Gastroesophageal sphincter (tissue), 3 donors: ENCODE results near the gene CYTH1.

Experiments used
- CTCF ChIP-seq, 4 experiments: fragments of 200-600 bp in 2 of 4; fragments of 450-650 bp in 2 of 4; sonication (generic) in 1 of 4; IDR thresholded peaks; one replicate each; pipeline ENCODE4 v1.5.1; 2017 to 2019; ENCODE audit warnings: antibody characterized with exemption in 4 of 4, mild to moderate bottlenecking in 2 of 4, moderate library complexity in 2 of 4
- POLR2AphosphoS5 ChIP-seq: sonication (generic); formaldehyde crosslinking; IDR thresholded peaks from one replicate; pipeline ENCODE4 v1.6.1; 2017; ENCODE audit warnings: antibody characterized with exemption

DNA sequence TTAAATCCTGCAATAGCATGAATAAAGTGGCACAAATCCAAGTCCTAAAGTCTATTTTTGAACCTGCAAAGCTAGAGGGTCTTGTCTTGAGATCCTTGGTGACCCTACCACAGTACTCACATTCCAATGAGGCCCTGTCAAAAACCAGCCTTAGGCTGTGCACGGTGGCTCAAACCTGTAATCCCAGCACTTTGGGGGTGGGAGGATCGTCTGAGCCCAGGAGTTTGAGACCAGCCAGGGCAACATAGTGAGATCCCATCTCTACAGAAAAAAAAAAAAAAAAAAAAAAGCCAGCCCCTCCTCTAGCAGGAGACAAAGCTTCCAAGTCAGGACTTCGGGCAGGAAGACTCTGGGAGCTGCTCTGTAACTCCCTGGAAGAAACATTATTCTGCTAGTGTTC is 16.3 kb downstream of the CYTH1 start:
- TF ChIP-seq CTCF (IDR thresholded peaks at IDR 0.05) = no peak
- no peak for TF ChIP-seq POLR2AphosphoS5
